NCI-H1417 (cell line): ENCODE results near the gene ANGPTL4.

ENCODE experiments used
- DNase-seq, 3 experiments: peaks; one replicate each; lab custom pipeline; 2025; lab: John Stamatoyannopoulos, UW

Gene ANGPTL4

DNA sequence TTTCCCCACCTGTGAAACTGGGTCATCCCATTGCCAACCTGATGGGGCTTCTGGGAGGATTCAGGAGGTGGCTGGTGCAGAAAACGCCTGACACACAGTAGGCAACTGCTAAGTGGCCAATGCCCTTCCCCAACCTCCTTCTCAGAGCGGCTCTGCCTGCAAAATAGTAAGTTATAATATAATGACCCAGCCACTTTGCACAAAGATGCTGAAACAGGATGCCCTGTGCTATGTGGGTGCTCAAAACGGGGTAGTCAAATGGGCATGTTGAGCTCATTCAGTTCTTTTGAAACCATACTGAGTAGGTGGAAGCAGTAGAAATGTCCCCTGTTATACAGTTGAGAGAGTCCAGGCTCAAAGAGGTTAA lies 49.7 kb downstream of the ANGPTL4 start:
- peak in 1 of 3 experiments; percentile 38 for DNase-seq

DNA sequence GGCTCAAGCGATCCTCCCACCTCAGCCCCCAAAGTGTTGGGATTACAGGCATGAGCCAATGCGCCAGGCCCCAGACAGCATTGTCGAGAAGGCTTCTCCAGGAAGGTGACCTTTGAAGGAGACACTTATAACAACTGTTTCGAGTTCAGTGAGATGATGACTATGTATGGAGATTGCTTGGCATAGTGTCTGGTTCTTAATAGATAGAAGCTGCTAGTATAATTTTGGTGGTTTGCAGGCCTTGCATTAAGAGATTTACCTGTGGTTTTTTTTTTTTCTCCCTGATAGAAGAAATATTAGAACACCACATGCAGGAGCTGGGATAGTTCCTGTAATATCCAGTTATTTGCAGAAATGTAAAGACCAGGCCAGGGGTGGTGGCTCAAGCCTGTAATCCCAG lies 52.8 kb downstream of the ANGPTL4 start:
- no peak for DNase-seq

- DNase-seq = no peak
These were observed 57.8 kb downstream of the ANGPTL4 start for GRCh38 chr19:8421484-8422461.

- no peak for DNase-seq
These were observed 59.9 kb downstream of the ANGPTL4 start for GRCh38 chr19:8423817-8424223.
